ENCODE data around the gene SLC25A46.

DNA sequence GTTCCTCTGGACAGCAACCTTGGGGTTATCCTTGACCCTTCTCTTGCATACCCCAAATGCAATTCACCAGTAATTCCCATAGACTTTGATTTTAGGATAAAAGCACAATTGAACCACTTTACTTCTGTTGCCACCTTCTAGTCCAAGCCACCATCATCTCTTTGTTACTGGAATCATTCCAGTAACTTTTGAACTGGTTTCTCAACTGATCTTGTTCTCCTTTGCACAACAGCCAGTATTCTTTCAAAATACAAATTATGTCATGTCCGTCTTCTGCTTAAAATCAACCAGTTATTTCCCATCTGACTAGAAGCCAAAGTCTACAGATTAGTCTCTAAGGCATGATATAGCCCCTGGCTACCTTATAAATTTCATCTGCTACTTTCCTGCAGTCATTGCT lies 21.4 kb downstream of the SLC25A46 start:
- TF ChIP-seq, protein P1, sequence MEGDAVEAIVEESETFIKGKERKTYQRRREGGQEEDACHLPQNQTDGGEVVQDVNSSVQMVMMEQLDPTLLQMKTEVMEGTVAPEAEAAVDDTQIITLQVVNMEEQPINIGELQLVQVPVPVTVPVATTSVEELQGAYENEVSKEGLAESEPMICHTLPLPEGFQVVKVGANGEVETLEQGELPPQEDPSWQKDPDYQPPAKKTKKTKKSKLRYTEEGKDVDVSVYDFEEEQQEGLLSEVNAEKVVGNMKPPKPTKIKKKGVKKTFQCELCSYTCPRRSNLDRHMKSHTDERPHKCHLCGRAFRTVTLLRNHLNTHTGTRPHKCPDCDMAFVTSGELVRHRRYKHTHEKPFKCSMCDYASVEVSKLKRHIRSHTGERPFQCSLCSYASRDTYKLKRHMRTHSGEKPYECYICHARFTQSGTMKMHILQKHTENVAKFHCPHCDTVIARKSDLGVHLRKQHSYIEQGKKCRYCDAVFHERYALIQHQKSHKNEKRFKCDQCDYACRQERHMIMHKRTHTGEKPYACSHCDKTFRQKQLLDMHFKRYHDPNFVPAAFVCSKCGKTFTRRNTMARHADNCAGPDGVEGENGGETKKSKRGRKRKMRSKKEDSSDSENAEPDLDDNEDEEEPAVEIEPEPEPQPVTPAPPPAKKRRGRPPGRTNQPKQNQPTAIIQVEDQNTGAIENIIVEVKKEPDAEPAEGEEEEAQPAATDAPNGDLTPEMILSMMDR (IDR thresholded peaks at IDR 0.05): no peak
- TF ChIP-seq POLR2A (IDR thresholded peaks at IDR 0.05): no peak

Measured in ovary (tissue), 3 donors.